ENCODE data around the gene TMEM190.

DNA sequence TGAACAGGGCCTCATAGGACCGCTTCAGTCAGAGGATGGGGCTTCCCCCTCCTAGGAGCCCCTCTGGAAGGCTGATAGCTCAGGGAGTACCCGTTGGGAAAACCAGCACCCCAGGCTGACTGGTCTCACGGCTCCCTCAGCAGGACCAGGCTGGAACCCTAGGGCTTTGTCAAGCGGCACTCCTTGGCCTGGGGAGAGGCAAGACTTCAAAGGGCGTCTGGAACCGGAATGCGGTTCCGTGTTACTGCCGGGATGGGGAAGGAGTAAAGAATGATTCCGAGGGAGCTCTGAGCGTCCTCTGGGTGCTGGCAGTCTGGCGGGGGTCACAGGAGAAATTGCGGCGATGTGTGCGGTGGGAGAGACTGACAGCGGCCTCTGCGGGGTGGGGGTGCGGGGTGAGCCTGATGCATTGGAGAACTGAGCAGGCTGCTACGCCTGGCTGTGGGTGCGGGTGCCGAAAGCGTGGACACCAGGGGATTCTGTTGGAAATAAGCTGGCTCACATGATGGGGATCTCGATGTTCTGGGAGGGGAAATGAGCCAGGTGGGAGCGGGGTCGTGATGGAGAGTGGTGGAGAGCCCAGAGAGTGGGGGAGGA lies 24.0 kb upstream of the TMEM190 start:
- TF ChIP-seq, protein P1, sequence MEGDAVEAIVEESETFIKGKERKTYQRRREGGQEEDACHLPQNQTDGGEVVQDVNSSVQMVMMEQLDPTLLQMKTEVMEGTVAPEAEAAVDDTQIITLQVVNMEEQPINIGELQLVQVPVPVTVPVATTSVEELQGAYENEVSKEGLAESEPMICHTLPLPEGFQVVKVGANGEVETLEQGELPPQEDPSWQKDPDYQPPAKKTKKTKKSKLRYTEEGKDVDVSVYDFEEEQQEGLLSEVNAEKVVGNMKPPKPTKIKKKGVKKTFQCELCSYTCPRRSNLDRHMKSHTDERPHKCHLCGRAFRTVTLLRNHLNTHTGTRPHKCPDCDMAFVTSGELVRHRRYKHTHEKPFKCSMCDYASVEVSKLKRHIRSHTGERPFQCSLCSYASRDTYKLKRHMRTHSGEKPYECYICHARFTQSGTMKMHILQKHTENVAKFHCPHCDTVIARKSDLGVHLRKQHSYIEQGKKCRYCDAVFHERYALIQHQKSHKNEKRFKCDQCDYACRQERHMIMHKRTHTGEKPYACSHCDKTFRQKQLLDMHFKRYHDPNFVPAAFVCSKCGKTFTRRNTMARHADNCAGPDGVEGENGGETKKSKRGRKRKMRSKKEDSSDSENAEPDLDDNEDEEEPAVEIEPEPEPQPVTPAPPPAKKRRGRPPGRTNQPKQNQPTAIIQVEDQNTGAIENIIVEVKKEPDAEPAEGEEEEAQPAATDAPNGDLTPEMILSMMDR (IDR thresholded peaks at IDR 0.05; ENCODE audit: poor library complexity): no peak
- TF ChIP-seq EZH2 (IDR thresholded peaks at IDR 0.05; ENCODE audit: borderline replicate concordance): no peak

Measured in hepatocyte (in vitro differentiated cells).